HG03175 (cell line): ENCODE measurements around the gene SCUBE1.

ENCODE experiments used
- ATAC-seq: cut with Tn5 transposase; IDR thresholded peaks from one replicate; pipeline ENCODE4 v1.9.1; 2021; ENCODE audit warnings: mild to moderate bottlenecking, moderate library complexity; ENCODE audit not compliant: unreplicated experiment

Gene SCUBE1

GRCh38 chr22:43343262-43343669 is at the start of gene SCUBE1:
TSS of gene SCUBE1 (minus strand) at chr22:43343372. CDS start at chr22:43343261, 111 bp downstream.
- no peak for ATAC-seq

- no peak for ATAC-seq
These were observed 49.3 kb upstream of the SCUBE1 start for GRCh38 chr22:43392385-43392989.

- ATAC-seq = no peak
These were observed 48.1 kb upstream of the SCUBE1 start for GRCh38 chr22:43391306-43391705.

- ATAC-seq = no peak
These were observed 47.7 kb upstream of the SCUBE1 start for GRCh38 chr22:43390872-43391271.

- no peak for ATAC-seq
These were observed 47.0 kb upstream of the SCUBE1 start for GRCh38 chr22:43390166-43390565.

- ATAC-seq = no peak
These were observed 46.2 kb upstream of the SCUBE1 start for GRCh38 chr22:43389227-43389836.

GRCh38 chr22:43388420-43388851 is 45.3 kb upstream of the SCUBE1 start:
- no peak for ATAC-seq

- ATAC-seq = no peak
These were observed 44.6 kb upstream of the SCUBE1 start for GRCh38 chr22:43387815-43388214.

- peak; percentile 46 for ATAC-seq
These were observed 42.8 kb upstream of the SCUBE1 start for GRCh38 chr22:43385770-43386641.

GRCh38 chr22:43384863-43385262 is 41.7 kb upstream of the SCUBE1 start:
- no peak for ATAC-seq

GRCh38 chr22:43381693-43382092 is 38.5 kb upstream of the SCUBE1 start:
- ATAC-seq = no peak

GRCh38 chr22:43377896-43378704 is 34.9 kb upstream of the SCUBE1 start:
- peak; percentile 67 for ATAC-seq

- ATAC-seq = no peak
These were observed 34.4 kb upstream of the SCUBE1 start for GRCh38 chr22:43377548-43377895.

GRCh38 chr22:43376765-43377547 is 33.8 kb upstream of the SCUBE1 start:
- peak; percentile 70 for ATAC-seq

- no peak for ATAC-seq
These were observed 32.8 kb upstream of the SCUBE1 start for GRCh38 chr22:43375951-43376455.

- no peak for ATAC-seq
These were observed 26.9 kb upstream of the SCUBE1 start for GRCh38 chr22:43370036-43370435.

- no peak for ATAC-seq
These were observed 22.7 kb upstream of the SCUBE1 start for GRCh38 chr22:43365715-43366440.

- ATAC-seq = no peak
These were observed 20.9 kb upstream of the SCUBE1 start for GRCh38 chr22:43364169-43364435.

- no peak for ATAC-seq
These were observed 20.4 kb upstream of the SCUBE1 start for GRCh38 chr22:43363315-43364168.
